Measurements from ENCODE around the gene AFF1.

DNA sequence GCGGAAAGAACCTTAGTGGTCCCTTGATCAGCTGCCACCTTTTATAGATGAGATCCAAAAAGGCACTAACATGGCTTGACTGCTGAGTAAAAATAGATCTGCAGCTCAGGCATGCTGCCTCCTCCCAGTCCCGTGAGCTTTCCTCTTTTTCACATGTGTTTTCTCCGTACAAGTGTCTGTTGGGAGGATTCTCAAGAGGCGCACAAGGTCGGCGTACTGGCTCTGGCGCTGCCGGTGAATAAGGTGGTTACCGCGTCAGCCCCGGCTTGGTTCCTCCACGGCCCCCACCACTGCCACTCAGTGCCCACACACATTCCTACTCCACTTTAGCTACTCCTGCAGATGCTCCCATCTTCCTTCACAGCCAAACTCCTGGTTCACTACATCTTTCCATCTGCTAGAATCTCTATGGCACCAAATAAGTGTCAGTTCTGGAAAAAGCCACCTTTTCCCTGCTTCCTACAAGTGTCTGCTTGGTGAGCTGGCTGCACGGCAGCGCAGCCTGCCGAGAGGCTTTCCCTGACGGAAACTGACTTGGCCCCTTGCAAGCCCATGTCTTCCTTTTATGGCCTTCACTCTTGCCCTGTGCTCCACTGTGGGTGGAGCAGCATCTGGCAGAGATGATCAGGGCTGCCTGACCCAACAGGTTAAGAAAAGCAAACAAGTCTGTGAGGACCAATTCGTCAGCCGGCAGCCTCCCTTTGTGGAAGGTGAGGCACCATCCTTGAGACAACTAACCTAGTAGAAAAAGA, 185.8 kb downstream of the AFF1 start:
- TF ChIP-seq, protein P1, sequence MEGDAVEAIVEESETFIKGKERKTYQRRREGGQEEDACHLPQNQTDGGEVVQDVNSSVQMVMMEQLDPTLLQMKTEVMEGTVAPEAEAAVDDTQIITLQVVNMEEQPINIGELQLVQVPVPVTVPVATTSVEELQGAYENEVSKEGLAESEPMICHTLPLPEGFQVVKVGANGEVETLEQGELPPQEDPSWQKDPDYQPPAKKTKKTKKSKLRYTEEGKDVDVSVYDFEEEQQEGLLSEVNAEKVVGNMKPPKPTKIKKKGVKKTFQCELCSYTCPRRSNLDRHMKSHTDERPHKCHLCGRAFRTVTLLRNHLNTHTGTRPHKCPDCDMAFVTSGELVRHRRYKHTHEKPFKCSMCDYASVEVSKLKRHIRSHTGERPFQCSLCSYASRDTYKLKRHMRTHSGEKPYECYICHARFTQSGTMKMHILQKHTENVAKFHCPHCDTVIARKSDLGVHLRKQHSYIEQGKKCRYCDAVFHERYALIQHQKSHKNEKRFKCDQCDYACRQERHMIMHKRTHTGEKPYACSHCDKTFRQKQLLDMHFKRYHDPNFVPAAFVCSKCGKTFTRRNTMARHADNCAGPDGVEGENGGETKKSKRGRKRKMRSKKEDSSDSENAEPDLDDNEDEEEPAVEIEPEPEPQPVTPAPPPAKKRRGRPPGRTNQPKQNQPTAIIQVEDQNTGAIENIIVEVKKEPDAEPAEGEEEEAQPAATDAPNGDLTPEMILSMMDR (conservative IDR thresholded peaks at IDR 0.05; ENCODE audit: low read length), result no peak
- TF ChIP-seq EZH2phosphoT487 (IDR thresholded peaks at IDR 0.05; ENCODE audit: borderline replicate concordance, low read depth, low read length), result no peak
